ENCODE data around the gene CXXC4.

CXXC4 gene

DNA sequence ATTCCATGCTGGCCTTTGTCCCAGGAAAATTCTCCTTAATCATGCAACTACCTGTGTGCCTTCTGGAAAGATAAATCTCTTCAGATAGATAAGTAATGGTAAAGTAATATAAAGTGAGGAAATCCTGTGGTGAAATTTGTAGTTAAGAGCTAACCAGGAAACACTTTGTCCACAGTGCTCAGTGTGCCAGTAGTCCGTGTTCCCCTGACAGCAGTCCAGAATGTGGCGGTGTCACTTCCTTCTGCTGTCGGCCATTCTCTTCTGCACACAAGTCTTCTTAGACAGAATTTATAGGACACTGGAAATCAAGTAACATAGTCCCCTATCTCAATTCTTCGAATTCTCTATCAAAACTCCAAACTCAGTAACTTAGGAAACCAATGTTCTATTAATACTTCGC lies 5.7 kb upstream of the CXXC4 start:
- DNase-seq (ENCODE audit: extremely low read depth, low read depth) = no peak
- TF ChIP-seq, protein P1, sequence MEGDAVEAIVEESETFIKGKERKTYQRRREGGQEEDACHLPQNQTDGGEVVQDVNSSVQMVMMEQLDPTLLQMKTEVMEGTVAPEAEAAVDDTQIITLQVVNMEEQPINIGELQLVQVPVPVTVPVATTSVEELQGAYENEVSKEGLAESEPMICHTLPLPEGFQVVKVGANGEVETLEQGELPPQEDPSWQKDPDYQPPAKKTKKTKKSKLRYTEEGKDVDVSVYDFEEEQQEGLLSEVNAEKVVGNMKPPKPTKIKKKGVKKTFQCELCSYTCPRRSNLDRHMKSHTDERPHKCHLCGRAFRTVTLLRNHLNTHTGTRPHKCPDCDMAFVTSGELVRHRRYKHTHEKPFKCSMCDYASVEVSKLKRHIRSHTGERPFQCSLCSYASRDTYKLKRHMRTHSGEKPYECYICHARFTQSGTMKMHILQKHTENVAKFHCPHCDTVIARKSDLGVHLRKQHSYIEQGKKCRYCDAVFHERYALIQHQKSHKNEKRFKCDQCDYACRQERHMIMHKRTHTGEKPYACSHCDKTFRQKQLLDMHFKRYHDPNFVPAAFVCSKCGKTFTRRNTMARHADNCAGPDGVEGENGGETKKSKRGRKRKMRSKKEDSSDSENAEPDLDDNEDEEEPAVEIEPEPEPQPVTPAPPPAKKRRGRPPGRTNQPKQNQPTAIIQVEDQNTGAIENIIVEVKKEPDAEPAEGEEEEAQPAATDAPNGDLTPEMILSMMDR (IDR thresholded peaks at IDR 0.05; ENCODE audit: low read depth, low read length) = no peak

DNA sequence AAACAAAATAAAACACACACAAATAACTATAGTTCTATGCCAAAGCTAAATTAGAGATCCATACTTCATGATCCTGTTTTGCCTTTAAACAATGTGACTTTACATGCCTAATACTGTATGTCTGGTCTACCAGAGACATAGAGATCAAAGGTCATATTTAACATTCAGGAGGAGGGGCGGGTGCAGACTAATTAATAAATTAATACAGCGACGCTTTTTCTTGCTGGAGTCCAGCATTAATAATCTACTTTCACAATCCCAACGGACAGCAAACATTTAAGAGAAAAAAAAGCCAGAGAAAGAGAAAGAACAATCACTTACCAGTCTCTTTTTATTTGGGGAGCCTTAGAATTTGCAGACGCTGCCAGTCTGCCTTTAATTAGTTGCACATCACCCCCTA lies 509 bp downstream of the CXXC4 start:
- TF ChIP-seq, protein P1 (IDR thresholded peaks at IDR 0.05; ENCODE audit: low read depth, low read length) = no peak
- DNase-seq (ENCODE audit: extremely low read depth, low read depth) = no peak

DNA sequence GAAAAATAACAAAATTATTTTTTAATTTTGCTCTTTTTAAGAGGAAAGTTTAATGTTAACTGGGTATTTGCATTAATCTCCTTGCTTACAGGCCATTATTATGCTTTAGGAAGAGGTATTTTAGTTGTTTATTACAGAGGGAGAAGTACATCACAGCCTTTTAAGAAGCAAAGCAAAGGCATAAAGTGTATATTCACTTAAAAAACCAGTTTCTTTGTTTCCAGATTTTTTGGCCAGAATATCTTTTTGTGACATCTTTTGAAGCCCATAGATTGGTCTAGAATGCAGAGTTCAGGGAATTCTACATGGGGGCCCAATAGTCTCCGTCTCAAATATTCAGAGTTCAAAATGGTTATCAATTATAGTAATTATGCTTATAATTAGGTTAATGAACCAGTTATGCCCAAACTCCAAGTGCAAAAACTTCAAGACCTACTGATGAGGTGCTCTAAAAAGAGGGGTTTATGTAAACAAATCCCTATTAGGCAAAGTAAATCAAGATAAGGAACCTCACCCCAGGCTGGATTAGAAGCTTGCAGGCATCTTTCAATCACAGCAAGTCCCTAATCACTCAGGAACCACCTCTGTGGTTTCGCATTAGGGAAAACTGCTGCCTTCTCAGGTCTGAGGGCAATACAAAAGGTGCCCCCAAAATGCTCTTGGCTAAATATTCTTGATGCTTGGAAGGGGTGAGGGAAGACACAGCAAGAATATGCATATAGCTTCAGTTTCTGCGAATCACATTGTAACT lies 1.4 kb downstream of the CXXC4 start:
- DNase-seq (ENCODE audit: extremely low read depth, low read depth) = no peak
- TF ChIP-seq, protein P1 (IDR thresholded peaks at IDR 0.05; ENCODE audit: low read depth, low read length) = no peak

DNA sequence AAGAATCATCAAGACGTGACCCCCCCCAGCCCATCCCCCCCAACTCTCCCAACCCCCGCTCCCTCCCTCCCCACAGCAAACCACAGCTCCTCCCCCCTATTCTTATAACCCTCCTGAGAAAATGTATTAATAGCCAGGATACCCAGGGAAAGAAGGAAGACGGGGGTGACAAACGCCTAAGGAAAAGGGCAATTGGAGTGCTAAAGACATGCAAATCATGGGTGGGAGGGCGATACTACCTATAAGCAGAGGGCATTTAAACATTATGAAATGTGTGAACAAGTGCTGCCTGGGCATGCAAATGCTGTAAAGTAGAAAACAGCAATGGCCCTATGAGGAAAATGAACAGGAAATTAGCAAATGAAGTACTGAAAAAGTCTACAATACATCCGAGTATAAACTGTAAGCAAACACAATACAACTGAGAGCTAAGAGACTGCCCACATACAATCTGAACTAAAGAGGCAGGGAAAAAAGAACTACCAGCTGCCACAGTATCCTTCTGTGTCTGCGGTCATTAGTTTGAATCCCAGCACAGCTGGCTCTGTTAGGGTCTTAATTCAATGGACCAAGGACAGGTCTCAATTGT lies 2.4 kb downstream of the CXXC4 start:
- no peak for DNase-seq (ENCODE audit: extremely low read depth, low read depth)
- TF ChIP-seq, protein P1 (IDR thresholded peaks at IDR 0.05; ENCODE audit: low read depth, low read length) = no peak

DNA sequence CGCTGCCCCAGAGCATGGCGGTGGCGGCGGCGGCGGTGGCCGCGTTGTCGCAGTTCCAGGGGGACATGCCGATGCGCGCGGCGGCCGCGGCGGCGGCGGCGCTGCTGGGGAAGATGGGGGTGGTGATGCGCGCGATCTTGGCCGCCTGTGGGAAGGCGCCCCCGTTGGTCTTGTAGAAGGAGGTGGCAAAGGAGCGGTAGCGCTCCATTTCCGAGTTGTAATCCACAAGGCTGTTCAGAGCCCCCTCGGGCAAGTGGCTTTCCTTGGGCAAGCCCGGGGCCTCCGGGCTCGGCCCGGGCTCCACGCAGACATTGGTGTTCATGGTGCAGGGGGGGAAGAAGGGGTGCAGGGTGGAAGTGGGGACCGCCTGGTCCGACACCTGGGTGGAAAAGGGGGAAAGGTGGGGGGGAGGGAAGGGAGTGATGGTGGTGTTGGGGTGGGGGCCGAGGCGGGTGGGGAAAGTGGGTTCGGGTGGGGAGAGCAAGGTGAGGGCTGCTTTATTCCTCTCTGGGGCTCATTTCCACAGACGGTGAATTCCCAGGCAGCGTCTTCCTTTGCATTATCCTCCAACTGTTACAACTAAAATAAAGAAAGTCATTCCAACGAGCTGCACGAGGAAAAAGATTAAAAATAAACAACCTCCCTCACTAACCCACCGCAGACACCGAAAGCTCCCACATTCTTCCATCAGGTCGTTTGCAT lies 3.1 kb downstream of the CXXC4 start:
- TF ChIP-seq, protein P1 (IDR thresholded peaks at IDR 0.05; ENCODE audit: low read depth, low read length) = no peak
- DNase-seq (ENCODE audit: extremely low read depth, low read depth) = no peak

DNA sequence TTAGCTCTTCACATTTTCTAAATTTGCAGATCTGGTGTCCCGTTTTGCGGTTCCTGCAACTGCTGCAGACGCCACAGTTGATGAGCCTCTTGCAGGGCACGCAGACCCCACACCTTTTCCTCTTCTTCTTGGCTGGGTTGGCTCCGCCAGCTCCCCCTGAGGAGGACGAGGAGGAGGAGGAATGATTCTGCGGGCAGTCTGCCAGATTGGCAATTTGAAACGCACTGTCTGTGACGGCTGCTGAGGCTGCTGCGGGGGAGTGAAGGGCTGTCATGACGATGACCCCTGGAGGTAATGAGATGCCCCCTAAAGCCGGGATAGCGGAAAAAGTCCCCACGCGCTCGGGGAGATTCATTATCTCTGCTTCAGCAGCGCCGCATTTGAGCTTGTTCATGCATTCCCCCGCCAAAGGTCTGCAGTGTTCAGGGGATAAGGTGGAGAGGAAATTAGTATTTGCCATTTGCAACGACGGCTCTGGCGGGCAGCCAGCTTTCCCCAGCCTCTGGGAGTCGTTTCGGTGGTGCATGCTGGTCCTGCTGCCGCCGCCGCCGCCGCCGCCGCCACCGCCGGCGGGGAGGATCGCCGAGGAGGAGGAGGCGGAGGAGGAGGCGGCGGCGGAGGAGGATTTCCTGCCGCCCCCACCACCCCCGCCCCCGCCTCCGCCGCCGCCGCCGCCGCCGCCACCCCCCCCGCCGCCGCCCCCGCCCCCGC lies 3.8 kb downstream of the CXXC4 start:
- DNase-seq (ENCODE audit: extremely low read depth, low read depth) = no peak
- TF ChIP-seq, protein P1 (IDR thresholded peaks at IDR 0.05; ENCODE audit: low read depth, low read length) = no peak

Measured in AG09319 (cell line).